ENCODE measurements around the gene ENTHD1.

ENTHD1 gene, protein sequence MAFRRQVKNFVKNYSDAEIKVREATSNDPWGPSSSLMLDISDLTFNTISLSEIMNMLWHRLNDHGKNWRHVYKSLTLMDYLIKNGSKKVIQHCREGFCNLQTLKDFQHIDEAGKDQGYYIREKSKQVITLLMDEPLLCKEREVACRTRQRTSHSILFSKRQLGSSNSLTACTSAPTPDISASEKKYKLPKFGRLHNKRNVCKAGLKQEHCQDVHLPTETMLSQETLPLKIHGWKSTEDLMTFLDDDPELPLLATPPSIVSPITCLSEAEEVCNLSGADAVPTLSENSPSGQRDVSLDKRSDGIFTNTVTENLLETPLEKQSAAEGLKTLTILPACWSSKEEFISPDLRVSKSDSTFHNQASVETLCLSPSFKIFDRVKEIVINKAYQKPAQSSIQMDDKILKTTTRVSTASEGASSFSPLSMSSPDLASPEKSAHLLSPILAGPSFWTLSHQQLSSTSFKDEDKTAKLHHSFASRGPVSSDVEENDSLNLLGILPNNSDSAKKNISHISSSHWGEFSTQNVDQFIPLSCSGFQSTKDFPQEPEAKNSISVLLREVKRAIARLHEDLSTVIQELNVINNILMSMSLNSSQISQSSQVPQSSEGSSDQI

DNA sequence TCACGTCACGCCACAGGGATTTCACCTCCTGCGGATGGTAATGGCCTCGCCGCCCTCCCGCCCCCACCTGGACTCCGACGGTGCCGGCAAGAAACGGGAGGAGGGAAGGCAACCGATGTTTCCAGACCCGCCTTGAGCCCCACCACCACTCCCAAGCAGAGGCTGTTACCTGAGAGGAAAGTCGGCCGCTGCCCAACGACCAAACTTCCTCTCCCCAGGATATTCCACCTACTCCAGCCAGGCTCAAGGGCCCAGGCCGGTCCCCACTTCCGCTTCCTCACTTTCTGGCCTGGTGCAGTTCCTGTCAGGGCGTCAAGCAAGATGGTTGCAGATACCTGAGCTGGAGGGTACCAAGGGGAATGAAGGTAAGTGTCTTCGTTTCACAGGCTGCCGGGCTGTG, at the start of gene ENTHD1:
ENTHD1 (minus strand) TSS at position 235 of the 400 bp plus-strand sequence. CDS start 6,012 bp downstream, outside the sequence.
- no peak for DNase-seq

DNA sequence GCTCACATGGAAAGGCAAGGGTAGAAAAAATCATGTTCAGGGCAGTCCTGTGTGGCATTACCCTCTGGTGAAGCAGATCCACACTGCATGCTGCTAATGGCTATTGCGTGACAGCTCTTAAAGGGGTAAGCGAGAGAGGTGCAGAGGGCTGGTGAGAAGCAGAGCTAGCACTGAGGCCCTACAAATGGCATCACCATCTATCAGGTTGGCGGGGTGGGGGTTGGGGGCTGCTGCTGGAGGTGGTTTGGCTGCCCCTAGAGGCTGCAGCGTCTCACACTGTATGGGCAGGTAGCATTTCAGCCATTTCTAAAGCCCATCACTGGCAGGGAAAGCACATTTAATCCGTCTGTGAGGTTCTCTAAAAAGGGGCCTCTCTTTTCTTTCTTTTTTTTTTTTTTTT, 49.8 kb upstream of the ENTHD1 start:
- no peak for DNase-seq

DNA sequence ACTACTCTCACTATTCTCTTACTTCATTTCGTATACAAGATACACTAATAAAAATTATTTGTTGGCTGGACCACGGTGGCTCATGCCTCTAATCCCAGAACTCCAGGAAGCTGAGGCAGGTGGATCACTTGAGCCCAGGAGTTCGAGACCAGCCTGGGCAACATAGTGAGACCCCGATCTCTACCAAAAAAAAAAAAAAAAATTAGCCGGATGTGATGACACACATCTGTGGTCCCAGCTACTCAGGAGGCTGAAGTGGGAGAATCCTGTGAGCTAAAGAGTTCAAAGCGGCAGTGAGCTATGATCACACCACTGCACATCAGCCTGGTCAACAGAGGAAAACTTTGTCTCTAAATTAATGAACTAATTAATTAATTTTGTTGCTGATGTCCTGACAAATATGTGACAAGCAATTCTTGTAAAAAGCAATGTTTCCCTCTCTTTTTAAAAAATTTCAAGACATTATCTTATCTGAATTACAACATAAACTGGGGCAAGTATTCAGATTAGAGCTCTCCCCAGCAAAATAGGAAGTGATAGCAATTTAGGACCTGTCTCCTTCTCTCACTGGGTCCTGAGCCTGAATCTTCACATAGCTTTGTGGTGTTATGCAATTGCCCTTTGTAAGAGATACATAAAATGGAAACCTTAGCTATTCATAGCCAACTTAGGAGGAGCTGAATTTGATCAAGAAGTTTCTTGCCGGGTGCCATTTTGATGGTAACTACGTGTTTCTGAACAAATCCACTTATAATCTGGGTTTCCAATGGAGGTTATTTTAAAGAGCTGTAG, 49.1 kb upstream of the ENTHD1 start:
- DNase-seq, result no peak

DNA sequence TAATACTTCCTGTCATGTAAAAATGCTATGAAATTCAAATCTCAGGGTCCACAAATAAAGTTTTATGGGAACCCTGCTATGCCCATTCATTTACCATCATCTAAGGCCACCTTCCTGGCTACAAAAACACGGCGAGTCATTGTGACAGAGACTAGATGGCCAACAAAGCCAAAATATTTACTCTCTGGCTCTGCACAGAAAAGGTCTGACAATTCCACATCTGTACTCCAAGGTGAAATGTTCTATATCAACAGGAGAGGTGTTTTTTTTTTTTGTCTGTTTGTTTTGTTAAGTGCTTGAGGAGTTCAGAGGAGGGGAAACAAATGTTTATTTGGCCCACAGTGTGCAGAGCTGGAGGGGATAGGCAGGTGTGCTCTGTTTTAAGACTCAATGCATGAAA, 48.0 kb upstream of the ENTHD1 start:
- DNase-seq, result no peak

DNA sequence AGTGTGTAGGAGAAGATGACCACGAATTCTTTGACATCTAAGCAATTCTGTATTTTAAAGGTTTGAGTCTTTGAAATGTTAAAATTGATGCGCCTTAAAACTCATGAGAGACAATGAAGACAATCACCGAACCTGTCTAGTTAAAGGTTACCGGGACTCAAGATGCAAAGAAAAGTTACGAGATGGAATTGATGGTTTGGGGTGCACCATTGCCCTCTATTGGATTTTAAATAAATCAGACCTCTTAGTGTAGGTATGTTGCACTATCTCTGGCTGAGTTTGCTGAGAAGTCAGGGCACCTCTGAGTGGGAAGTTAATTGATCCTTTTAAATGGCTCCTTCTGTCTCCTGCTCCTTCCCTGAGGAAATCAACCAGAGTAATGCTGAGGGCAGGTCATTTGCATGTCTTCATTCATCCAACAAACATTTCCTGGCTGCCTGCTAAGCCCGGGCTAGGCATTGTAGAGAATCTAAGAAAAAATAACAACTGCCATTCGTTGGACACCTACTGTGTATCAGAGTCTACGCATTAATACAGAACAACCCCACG, 47.3 kb upstream of the ENTHD1 start:
- DNase-seq, result no peak

DNA sequence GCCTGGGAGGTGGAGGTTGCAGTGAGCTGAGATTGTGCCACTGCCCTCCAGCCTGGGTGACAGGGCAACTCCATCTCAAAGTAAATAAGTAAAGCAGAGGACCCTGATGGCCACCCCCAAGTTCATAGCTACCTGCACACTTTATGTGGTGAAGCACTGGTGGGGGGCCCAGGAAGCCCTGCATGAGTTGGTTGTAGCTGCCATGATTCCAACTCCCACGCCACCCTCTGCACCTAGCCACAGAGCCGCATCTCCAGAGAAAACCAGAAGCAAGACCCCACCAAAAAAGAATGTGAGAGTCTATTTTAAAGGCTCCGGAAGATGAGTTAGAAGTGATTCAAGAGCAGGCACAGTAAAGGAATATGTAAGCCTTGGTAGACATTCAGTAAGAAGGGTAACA, 46.3 kb upstream of the ENTHD1 start:
- DNase-seq, result no peak

DNA sequence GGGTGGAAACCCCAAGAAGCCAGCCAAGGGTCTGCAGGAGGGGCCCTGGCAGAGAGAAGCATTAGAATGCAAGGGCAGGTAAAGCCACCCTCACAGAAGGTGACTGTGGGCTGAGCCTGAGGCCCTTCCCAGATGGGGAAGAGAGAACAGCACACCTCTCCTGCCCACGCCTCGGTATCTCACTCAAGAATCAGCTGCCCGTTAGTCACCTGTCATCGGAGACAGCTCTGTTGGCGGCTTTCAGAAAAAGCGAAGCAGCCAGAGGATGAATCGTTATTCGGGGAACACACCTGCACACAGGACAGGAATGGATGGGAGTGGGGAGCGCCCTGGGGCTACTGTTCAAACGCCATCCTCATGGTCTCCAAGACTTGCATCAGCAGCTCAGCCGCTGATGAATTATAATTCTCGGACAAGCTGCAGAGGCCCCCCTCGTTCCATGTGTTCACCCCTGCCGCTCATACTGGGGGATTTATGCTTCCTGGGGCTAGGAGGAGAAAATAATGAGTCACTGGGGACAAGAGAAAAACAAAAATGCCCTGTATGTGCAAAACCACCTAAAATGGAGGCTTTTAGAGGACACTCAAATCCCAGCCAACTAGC, 45.0 kb upstream of the ENTHD1 start:
- no peak for DNase-seq

DNA sequence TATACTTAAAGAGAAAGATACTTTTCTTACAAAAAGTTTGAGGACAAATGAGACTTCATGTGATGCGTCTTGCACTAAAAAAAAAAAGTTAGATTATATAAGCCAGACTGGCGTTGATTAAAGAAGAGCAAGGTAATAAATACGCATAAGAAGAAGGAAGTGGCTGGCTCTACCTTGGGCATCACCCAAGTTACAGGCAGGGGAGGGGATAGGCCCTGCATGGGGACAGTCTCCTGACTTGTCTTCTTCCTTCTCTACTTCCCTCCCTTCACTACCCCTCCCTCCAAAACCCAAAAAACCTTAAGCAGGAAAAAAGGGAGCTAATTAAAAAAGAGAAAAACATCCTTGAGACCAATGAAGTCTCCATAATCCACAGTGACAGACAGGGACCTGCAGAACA, 44.3 kb upstream of the ENTHD1 start:
- DNase-seq, result no peak

DNA sequence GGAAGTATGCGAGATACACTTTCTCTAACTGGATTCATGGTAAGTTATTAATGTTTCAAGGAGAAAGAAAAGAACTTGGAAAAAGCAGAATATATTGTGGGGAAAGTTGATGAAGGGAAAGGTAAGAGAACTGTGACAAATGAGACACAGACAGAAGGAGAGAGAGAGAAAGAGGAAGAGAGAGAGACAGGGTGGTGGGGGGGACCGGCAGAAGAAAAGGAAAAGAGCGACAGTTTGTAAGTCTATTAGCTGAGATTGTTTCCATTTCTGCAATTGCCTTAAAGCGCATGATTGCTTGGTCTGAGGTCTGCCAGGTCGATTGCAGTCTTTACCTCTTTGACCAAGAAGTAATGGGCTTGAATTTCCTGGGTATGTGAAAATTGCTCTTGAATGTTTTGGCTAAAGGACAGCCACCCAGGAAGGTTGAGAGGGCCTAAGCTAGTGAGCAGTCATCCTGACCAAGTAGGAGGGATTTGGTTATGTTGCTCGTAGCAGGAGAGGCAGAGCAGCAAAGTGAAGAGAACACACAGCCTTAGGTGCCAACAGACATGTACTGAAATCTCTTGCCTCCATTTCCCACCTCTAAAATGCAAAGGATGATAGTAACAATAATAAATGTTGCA, 43.1 kb upstream of the ENTHD1 start:
- no peak for DNase-seq

DNA sequence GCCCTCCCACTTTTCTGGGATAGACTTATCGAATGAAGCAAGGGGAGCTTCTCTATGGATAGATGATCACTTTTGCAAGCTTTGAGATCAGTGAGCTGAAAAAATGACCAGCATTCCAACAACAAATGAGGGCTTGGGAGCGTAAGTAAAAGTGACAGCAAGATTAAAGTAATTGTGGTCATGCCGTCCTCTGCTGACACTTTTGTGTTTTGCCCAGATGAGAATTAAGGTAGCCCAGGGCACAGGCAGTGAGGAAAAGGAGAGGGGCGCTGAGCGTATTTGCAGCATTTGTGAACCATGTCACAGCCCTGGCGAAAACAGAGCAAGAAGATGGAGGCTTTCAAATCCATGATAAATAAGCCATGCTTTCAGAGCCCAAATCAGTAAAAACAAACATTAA, 42.1 kb upstream of the ENTHD1 start:
- DNase-seq, result no peak

DNA sequence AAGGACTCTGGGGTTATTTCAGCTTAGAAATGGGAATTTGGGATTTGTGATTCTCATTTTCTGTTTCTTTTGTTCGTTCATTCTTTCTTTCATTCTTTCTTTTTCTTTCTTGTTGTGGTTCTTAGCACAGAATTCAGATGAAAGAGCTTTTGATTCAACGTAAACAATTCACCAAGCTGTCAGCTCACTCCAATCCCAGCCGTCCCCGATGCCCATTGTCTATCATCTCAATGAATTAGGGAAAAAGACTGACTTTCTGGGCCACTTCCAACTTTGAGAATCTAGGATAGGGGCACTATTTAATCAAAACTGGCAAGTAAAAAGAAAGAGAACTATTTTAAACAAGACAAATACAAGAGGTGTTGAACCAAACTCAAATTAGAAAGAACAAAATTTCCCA, 41.6 kb upstream of the ENTHD1 start:
- no peak for DNase-seq

DNA sequence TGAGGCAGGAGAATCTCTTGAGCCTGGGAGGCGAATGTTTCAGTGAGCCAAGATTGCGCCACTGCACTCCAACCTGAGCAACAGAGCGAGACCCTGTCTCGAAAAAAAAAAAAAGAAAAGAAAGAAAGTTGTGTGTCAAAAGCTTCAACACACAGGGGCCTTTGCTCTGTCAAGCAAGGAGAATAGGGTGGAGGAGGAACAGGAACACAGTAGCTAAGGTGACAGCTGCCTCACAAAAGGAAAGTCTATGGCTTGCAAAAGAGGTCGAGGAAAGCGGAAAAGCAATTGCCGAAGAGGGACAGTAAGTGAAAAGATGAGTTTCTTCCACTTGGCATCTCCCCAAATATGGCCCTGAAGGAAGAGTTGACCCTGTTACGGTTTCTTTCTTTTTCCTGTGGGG, 40.2 kb upstream of the ENTHD1 start:
- DNase-seq, result no peak

DNA sequence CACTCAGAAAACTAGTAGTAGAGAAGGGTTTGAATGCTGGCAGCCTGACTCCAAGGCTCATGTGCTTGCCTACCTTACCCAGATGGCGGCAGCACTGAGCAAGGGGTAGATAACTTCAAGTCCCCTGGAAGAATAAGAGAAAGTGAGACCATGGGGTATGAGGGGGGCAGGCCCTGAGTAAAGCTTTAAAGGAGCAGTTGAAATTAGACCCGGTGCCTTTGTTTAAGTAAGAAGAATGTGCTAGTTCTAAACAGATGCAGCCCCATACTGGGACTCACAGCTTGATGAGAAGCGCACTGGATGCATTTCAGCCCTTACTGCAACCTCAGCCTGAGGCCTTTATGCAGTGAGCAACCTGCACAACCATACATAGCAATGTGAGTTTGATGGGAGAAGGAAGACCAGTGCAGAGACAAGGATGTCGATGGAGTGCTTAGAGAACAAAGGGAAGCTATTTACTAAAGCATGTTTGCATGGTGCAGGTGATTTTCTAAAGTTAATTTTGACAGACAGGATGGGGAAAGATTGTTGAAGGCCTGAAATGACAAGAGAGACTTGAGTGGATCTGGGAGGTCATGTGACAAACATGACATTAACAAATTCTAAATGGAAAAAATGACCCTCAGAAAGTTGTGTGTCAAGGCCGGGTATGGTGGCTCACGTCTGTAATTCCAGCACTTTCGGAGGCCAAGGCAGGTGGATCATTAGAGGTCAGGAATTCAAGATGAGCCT, 39.5 kb upstream of the ENTHD1 start:
- no peak for DNase-seq

DNA sequence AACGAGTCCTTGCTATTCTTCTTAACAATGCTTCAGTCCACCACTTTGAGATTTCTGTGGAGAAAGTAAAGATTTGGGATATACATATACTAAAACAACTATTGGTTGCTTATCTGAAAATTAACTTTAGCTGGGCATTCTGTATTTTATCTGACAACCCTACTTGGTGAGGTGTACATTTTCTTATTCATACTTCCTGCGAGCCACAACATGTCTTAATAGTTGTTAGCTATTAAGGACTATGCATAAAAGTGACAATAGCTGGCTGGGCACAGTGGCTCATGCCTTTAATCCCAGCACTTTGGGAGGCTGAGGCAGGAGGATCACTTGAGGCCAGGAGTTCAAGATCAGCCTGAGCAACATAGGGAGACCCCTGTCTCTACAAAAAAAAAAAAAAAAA, 38.6 kb upstream of the ENTHD1 start:
- no peak for DNase-seq

DNA sequence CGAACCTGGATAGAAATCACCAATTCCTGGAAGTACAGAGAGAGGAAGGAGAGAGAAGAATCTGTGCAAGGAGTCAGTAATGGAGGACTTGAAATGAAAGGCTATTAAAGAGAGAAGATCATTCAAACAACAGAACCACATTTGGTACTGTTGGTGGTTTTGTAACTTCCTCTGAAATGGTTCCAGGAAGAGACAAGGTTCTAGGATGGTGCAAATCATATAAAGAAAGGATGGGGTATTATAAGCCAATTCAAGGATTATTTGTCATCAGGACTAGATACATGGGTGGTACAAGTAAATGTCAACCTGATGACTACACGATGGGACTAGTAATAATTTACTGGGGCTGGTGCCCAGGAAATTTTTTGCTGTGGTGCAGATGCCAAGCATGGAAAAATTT, 37.7 kb upstream of the ENTHD1 start:
- no peak for DNase-seq

DNA sequence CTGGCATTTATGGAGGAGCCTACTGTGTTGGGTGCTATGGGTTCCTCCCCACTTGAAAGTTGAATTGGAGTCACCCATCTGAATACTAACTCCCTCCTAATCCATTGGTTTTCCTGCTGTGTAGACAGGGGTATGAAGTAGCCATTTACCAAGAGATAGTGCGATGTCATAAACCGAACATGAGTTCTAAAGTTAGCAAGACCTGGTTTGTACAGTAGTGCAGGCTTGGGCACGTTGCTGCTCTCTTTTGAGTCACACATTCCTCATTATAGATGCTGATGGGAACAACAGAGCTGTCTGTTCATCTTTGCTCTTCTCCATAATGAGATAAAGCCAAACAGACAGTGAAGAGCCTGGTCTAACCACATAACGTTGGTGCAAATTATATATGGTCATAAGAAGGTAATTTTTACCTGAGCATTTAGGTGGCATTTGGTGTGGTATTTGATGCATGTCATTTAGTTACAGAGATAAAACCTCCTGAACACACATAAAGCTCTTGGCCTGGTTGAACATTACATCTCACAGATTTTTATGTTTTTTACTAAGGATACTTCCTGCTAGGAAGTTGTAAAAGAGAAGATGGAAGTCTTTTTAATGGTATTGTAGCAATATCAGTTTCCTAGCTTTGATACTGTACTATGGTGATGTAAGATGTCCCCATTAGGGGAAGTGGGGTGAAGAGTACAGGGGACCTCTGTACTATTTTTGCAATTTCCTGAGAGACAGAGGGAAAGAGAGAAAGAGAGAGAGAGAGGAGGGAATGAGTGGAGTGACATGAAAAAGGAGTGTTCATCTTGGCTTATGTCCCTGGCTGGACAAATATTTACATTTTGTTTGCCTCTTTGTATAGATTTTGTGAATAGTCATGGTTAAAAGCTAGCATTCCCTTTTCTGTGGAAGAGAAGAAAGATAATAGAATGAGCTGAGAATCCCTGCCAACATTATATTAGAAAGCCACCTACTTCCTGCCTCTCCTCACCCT, 35.3 kb upstream of the ENTHD1 start:
- DNase-seq, result no peak

DNA sequence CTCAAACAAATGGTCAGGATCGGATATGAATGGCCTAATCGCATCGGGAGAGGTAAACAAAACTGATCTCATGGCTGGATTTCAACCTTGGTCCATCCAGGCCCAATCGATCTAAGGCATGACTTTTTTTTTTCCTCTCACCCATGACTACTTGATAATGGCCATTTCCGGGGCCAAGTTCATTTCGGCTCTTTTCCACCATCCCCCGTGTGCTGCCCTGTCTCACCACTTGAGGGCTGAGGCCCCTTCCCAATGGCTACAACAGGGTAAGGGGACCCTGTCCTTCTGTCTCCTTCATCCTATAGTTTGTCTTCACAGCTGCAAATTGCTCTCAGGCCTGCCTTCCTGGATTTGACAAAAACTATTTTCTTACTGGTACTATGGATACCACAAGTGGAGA, 34.0 kb upstream of the ENTHD1 start:
- no peak for DNase-seq

DNA sequence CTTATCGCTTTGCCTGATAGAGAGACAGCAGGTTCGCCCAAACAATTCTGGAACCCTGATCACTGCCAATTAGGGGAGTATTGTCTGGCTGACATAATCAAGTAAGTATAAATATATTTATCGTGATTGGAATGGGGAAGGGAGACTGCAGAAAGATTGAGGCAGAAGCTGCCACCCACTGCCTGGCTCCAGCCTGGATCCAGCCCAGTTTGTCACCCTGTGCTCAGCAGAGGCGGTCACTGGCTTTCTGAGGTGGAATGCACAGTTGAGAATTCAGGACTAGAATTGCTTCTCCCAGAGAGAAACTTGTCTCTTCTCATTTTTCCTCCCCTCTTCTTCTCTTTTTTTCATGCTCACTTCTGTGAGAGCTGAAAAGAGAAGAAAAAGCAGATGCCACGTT, 33.2 kb upstream of the ENTHD1 start:
- DNase-seq, result no peak

DNA sequence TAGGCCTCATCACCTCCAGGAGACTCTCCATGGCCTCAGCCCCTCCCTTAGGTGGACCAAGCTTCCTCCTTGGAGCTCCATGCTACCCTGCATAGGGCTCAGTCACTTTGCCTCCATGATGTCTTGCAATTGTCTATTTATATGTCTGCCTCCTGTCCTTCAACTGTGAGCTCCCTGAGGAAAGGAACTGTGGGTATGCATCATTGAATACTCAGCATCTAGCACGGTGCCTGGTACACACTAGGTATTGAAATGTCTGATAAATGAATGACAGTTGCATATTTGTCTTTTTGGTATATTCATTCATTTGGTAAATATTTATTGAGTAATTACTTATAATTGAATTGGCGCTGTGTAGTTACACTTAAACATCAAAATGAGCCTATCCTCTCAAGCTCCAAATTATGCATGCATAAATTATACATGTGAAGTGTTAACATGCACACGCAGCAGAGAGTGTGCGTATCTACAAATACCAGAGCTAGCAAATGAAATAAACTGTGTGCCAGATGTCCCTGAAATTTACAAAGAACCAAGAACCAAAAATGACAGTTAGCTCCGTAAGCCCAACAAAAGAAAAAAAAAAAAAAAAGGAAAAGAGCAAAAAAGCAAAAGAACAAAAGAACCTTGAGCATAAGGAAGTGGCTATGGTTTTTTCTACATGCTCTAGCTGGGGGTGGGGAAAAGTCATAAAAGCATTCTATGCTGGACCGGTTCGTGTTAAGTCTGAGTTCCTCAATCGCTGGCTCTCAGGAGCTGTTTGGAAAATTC, 32.5 kb upstream of the ENTHD1 start:
- DNase-seq, result no peak

DNA sequence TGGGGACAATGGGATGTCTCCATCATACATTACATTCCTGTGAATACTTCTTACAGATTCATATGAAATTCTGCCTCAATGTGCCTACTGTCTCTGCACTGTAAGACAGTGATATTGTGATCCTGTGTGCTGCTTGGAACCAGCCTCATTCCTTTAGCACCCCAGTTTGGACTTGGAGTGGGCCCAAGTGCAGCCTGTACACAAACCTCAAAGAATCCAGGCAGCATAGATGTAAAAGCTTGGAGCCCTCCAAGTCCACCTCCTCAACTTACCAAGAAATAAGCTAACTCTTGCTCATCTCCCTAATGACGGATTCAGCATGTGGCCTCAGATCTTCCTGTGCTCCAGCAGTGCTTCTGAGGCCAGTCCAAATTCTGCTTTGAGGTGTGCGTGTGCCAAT, 31.7 kb upstream of the ENTHD1 start:
- no peak for DNase-seq

Data from NCI-H2171 treated with DMSO at 0.1 percent for 48 hours (cell line).